ENCODE measurements around the gene TEKT5. TPM values are rescaled to one million over a fixed set of nuclear protein-coding genes. Genes with fewer than 3 reads are reported as not detected.

Gene TEKT5
- total and polyA plus RNA-seq, 9 of the 15 experiments (the other 6 are each of a cell fraction or from before 2014, with no cell fraction given) = 0.10 to 0.19 TPM; not detected in 7

GRCh38 chr16:10743610-10744369 is 49.1 kb upstream of the TEKT5 start, which contains the start of gene NUBP1 (continued):
- TF ChIP-seq ZNF398 (CRISPR knock-in tag; IDR thresholded peaks at IDR 0.05) (no peak), TSHZ1 (CRISPR knock-in tag; IDR thresholded peaks at IDR 0.05) (no peak), BCL6 (CRISPR knock-in tag; IDR thresholded peaks at IDR 0.05) (no peak)
